IMR-90 (cell line): Measurements from ENCODE around the gene DENND1B. TPM values are rescaled to one million over a fixed set of nuclear protein-coding genes. Genes with fewer than 3 reads are reported as not detected.

ENCODE experiments used
- ATAC-seq: fragments of 200-7000 bp; cut with Tn5 transposase; 2 replicates; pipeline ENCODE4 v1.9.1; 2020; ENCODE audit warnings: low read depth, mild to moderate bottlenecking, moderate library complexity
- BruUV-seq: library from RNA; stranded (reverse); fragments of 400-500 nt; replicated peaks from 2 replicates; lab custom pipeline; 2021; lab: Mats Ljungman, UMichigan
- CTCF ChIA-PET: fragments of 300-600 bp; formaldehyde crosslinking; extraction: SDS; loops from one replicate; lab custom pipeline; 2021; ENCODE audit warnings: antibody characterized with exemption; lab: Yijun Ruan, JAX
- POLR2A ChIA-PET: fragments of 300-600 bp; sonication (Branson Sonifier 250); formaldehyde crosslinking; loops from one replicate; lab custom pipeline; 2022; ENCODE audit warnings: antibody characterized with exemption; ENCODE audit not compliant: unreplicated experiment; lab: Charles Lee
- DNase-seq: peaks from one replicate; pipeline ENCODE4 v3.0.0; 2013
- H2AFZ ChIP-seq: replicated peaks from 2 replicates; pipeline ENCODE3; 2013; ENCODE audit warnings: low read length, mild to moderate bottlenecking; ENCODE audit not compliant: poor library complexity
- H2AK5ac ChIP-seq: 2 replicates; pipeline ENCODE4 v1.6.1; 2013; ENCODE audit warnings: low read depth, low read length, inconsistent platforms
- H2AK9ac ChIP-seq: replicated peaks from 2 replicates; pipeline ENCODE3; 2013; ENCODE audit warnings: mild to moderate bottlenecking, low read depth, low read length, moderate library complexity; ENCODE audit not compliant: poor library complexity
- H2BK120ac ChIP-seq: 2 replicates; pipeline ENCODE4 v1.6.1; 2013; ENCODE audit warnings: low read depth, low read length, inconsistent platforms
- H2BK15ac ChIP-seq: 3 replicates; pipeline ENCODE4 v1.6.1; 2013; ENCODE audit warnings: low read depth, low read length, inconsistent platforms
- H2BK20ac ChIP-seq: 2 replicates; pipeline ENCODE4 v1.6.1; 2013; ENCODE audit warnings: low read depth, mild to moderate bottlenecking, inconsistent platforms, low read length, moderate library complexity
- H2BK5ac ChIP-seq: 2 replicates; pipeline ENCODE4 v1.6.1; 2013; ENCODE audit warnings: mild to moderate bottlenecking, low read depth, low read length, inconsistent platforms; ENCODE audit not compliant: poor library complexity, severe bottlenecking
- H3K14ac ChIP-seq: replicated peaks from 2 replicates; pipeline ENCODE4 v1.6.1; 2013; ENCODE audit warnings: low read depth, low read length, inconsistent platforms
- H3K18ac ChIP-seq: 2 replicates; pipeline ENCODE4 v1.6.1; 2013; ENCODE audit warnings: low read depth, low read length, control low read depth
- H3K23ac ChIP-seq: 2 replicates; pipeline ENCODE4 v1.6.1; 2013; ENCODE audit warnings: low read depth, low read length, inconsistent platforms
- H3K27ac ChIP-seq: 2 replicates; pipeline ENCODE4 v1.5.1; 2013; ENCODE audit warnings: mild to moderate bottlenecking, control low read depth, low read length; ENCODE audit not compliant: insufficient read depth
- H3K27me3 ChIP-seq: 2 replicates; pipeline ENCODE4 v1.6.1; 2013; ENCODE audit warnings: low read length; ENCODE audit not compliant: control insufficient read depth, insufficient read depth
- H3K36me3 ChIP-seq: 2 replicates; pipeline ENCODE4 v1.6.1; 2013; ENCODE audit warnings: low read length, mixed read lengths; ENCODE audit not compliant: control insufficient read depth, insufficient read depth
- H3K4ac ChIP-seq: 2 replicates; pipeline ENCODE4 v1.6.1; 2013; ENCODE audit warnings: low read depth, low read length, inconsistent platforms
- H3K4me1 ChIP-seq: 2 replicates; pipeline ENCODE4 v1.6.1; 2013; ENCODE audit warnings: low read length, mixed read lengths; ENCODE audit not compliant: control insufficient read depth, insufficient read depth
- H3K4me2 ChIP-seq: 2 replicates; pipeline ENCODE4 v1.6.1; 2013; ENCODE audit warnings: low read depth, mild to moderate bottlenecking, control low read depth, low read length, moderate library complexity
- H3K4me3 ChIP-seq: 2 replicates; pipeline ENCODE4 v1.5.1; 2013; ENCODE audit warnings: low read depth, mild to moderate bottlenecking, control low read depth, low read length, moderate library complexity; ENCODE audit not compliant: insufficient read depth
- H3K56ac ChIP-seq: 2 replicates; pipeline ENCODE4 v1.6.1; 2013; ENCODE audit warnings: low read length, inconsistent platforms; ENCODE audit not compliant: insufficient read depth; ENCODE audit errors: extremely low read depth
- H3K79me1 ChIP-seq, 2 experiments: 2 replicates each; pipeline ENCODE4 v1.6.1; 2013; ENCODE audit warnings: low read length in 2 of 2, inconsistent platforms in 1 of 2, low read depth in 1 of 2
- H3K9ac ChIP-seq: 2 replicates; pipeline ENCODE4 v1.6.1; 2013; ENCODE audit warnings: low read depth, low read length, control low read depth
- H3K9me1 ChIP-seq: 2 replicates; pipeline ENCODE4 v1.6.1; 2013; ENCODE audit warnings: low read length, inconsistent platforms; ENCODE audit not compliant: insufficient read depth
- H3K9me3 ChIP-seq: 2 replicates; pipeline ENCODE4 v1.6.1; 2013; ENCODE audit warnings: low read length; ENCODE audit not compliant: control insufficient read depth, insufficient read depth
- H4K20me1 ChIP-seq: 2 replicates; pipeline ENCODE4 v1.6.1; 2013; ENCODE audit warnings: low read length, inconsistent platforms; ENCODE audit not compliant: insufficient read depth
- H4K5ac ChIP-seq: 2 replicates; pipeline ENCODE4 v1.6.1; 2013; ENCODE audit warnings: mild to moderate bottlenecking, low read depth, low read length, control low read depth
- H4K8ac ChIP-seq, 2 experiments: 2 replicates each; pipeline ENCODE4 v1.6.1; 2013; ENCODE audit warnings: low read depth in 2 of 2, low read length in 2 of 2, control low read depth in 1 of 2, inconsistent platforms in 1 of 2
- H4K91ac ChIP-seq: 2 replicates; pipeline ENCODE4 v1.6.1; 2013; ENCODE audit warnings: low read depth, low read length, inconsistent platforms; ENCODE audit not compliant: insufficient read depth
- BHLHE40 ChIP-seq: fragments of 150-350 bp; IDR thresholded peaks from 2 replicates; pipeline ENCODE4 v1.6.1; 2016; ENCODE audit warnings: mild to moderate bottlenecking, low read depth, low read length
- CEBPB ChIP-seq: IDR thresholded peaks from 2 replicates; pipeline ENCODE4 v1.6.1; 2012; ENCODE audit warnings: low read depth, low read length, improper control_type of control experiment
- ELK1 ChIP-seq: fragments of 150-350 bp; IDR thresholded peaks from 2 replicates; pipeline ENCODE4 v1.6.1; 2016; ENCODE audit warnings: low read depth, mild to moderate bottlenecking, low read length, moderate library complexity, borderline replicate concordance
- MAFK ChIP-seq: IDR thresholded peaks from 2 replicates; pipeline ENCODE4 v1.6.1; 2012; ENCODE audit warnings: low read depth, low read length, improper control_type of control experiment
- MXI1 ChIP-seq: IDR thresholded peaks from 2 replicates; pipeline ENCODE4 v1.6.1; 2012; ENCODE audit warnings: low read depth, mild to moderate bottlenecking, low read length, moderate library complexity, borderline replicate concordance
- NFE2L2 ChIP-seq: fragments of 150-350 bp; IDR thresholded peaks from 2 replicates; pipeline ENCODE4 v1.6.1; 2016; ENCODE audit warnings: low read depth, mild to moderate bottlenecking, low read length
- RFX5 ChIP-seq: IDR thresholded peaks from 2 replicates; pipeline ENCODE4 v1.8.0; 2012; ENCODE audit warnings: low read depth, mild to moderate bottlenecking, low read length, moderate library complexity
- USF2 ChIP-seq: fragments of 150-350 bp; IDR thresholded peaks from 2 replicates; pipeline ENCODE4 v1.6.1; 2017; ENCODE audit warnings: mild to moderate bottlenecking, antibody characterized with exemption, low read length, low read depth
- dilution Hi-C: fragments of 300-500 bp; cut with HindIII; formaldehyde crosslinking; loops from one replicate; pipeline ENCODE4 v1.14.3; 2018; ENCODE audit warnings: low sequenced_read_pairs; ENCODE audit not compliant: unreplicated experiment
- in situ Hi-C: fragments of 300-500 bp; cut with MboI; formaldehyde crosslinking; loops from 3 replicates; pipeline ENCODE4 v1.14.3; 2019; ENCODE audit warnings: low sequenced_read_pairs, inconsistent platforms, mixed read lengths
- intact Hi-C: fragments of 100-400 bp; cut with micrococcal nuclease; formaldehyde crosslinking; loops from 2 replicates; pipeline ENCODE4 v1.10.0; 2022
- polyA plus RNA-seq, 3 experiments: library from polyadenylated mRNA; depleted of rRNA; stranded (reverse); fragments of >200 nt; gene quantifications; 2 replicates each; pipeline ENCODE4 v1.2.3, GENCODE V29; 2012; ENCODE audit warnings: low replicate concordance in 1 of 3
- total RNA-seq: library from RNA; depleted of rRNA; stranded (reverse); fragments of >200 nt; gene quantifications from 2 replicates; pipeline ENCODE4 v1.2.3, GENCODE V29; 2012

The DENND1B gene
- total and polyA plus RNA-seq, 2 of the 4 experiments (the other 2 are of a cell fraction), result 4.0 to 24.2 TPM

DNA sequence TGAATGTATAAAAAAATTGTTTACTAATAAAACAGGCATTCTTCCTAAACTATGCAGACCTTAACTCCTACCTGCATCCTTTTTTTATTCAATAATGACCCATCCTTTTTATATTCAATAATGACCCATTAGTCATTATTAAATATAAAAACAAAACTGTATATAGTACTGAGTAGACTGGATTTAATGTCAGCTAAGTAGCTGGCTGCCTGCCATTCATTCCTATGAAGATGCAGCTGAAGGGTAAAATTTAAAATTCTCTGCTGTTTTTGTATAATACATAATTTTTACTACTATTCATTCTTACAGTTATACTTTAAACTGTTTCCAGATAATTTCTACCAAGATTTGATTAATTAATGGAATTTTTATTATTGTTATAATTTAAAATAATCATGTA lies 79.3 kb downstream of the DENND1B start:
- Histone ChIP-seq H3K36me3 (no peaks in the 10 kb centered on the region), H3K4me3 (no peak overlapping the region), H3K9me1 (no peaks in the 10 kb centered on the region), H3K14ac (no peak overlapping the region), H2BK20ac (no peak overlapping the region), H2BK5ac (no peak overlapping the region), H3K4ac (no peak overlapping the region), H3K27ac (no peak overlapping the region), H3K9me3 (no peaks in the 10 kb centered on the region), H3K18ac (no peak overlapping the region), H3K56ac (no peak overlapping the region), H4K5ac (no peak overlapping the region), H4K91ac (no peak overlapping the region), H2BK15ac (no peak overlapping the region), H2AFZ (no peak overlapping the region), H4K20me1 (no peaks in the 10 kb centered on the region), H3K4me1 (no peaks in the 10 kb centered on the region; the same call in 1 of the 2 replicates), H2AK9ac (no peak overlapping the region), H3K9ac (no peak overlapping the region), H3K79me1 (peaks cover 3 to 9% of the 10 kb centered on the region in 2 experiments; a peak in 1 of 4 replicates), H3K23ac (no peak overlapping the region), H2BK120ac (no peak overlapping the region), H2AK5ac (no peak overlapping the region), H3K27me3 (no peaks in the 10 kb centered on the region), H3K4me2 (no peak overlapping the region), H4K8ac (no peak overlapping the region)
- TF ChIP-seq MXI1 (no peak), CEBPB (no peak), RFX5 (no peak), MAFK (no peak), NFE2L2 (no peak), USF2 (no peak), BHLHE40 (no peak), ELK1 (no peak)
- dilution Hi-C loops (no loop called here), intact Hi-C loops (no loop called here), in situ Hi-C loops (no loop called here)
- peak; percentile 57 for DNase-seq
- ChIA-PET CTCF (no interaction called here), POLR2A (no interaction called here)
- BruUV-seq, result no TSS peak
- ATAC-seq, result no peak
